HFF-Myc (cell line): ENCODE measurements around the gene NOL4L.

ENCODE experiments used
- DNase-seq: peaks from one replicate; pipeline ENCODE4 v3.0.0-alpha.2; 2011; ENCODE audit warnings: low read depth; ENCODE audit errors: extremely low read depth
- H3K4me3 ChIP-seq: replicated peaks from 2 replicates; pipeline ENCODE4 v1.5.1; 2011; ENCODE audit warnings: low read depth, mild to moderate bottlenecking, control low read depth, low read length
- TF ChIP-seq, protein P1 (sequence below): IDR thresholded peaks from 2 replicates; pipeline ENCODE4 v1.5.1; 2012; ENCODE audit warnings: mild to moderate bottlenecking, low read depth, low read length, control low read depth; ENCODE audit errors: missing control alignments

NOL4L gene

DNA sequence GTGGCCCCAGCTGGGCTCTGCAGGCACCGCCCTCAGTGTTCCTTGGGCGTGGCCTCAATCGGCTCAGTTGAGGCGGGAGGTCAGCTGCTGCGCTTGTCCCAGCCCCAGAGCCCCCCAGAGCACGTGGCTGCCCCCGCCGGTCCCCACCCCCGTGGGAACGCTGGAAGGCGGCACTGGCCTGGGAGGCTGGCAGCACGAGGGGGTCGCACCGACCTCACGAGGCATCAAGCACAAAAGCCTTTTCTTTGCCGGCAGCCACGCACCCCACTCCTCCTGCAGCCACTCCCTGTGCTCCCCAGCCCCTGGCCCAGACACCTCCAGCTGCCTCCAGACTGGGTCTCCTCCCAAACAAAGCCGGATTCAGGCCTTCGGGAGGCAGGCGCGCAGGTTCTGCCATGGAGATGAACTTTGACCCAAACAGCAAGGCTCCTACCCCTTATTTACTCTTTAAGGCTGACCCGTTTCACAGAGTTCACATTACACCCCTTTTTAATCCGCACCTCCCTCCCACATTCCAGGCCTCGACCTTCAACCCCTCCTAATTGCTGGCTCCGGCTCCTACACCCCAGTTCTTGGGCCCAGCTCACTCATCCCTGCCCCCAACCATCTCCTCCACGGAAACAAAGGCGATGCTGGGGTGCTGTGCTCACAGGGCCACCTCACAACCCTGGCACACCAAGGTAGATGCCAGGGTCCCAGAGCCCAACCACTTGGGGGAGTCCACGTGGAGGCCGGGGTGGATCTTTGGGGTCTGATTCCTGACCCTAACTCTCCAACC lies 111.7 kb downstream of the NOL4L start:
- no peak for DNase-seq
- TF ChIP-seq, protein P1, sequence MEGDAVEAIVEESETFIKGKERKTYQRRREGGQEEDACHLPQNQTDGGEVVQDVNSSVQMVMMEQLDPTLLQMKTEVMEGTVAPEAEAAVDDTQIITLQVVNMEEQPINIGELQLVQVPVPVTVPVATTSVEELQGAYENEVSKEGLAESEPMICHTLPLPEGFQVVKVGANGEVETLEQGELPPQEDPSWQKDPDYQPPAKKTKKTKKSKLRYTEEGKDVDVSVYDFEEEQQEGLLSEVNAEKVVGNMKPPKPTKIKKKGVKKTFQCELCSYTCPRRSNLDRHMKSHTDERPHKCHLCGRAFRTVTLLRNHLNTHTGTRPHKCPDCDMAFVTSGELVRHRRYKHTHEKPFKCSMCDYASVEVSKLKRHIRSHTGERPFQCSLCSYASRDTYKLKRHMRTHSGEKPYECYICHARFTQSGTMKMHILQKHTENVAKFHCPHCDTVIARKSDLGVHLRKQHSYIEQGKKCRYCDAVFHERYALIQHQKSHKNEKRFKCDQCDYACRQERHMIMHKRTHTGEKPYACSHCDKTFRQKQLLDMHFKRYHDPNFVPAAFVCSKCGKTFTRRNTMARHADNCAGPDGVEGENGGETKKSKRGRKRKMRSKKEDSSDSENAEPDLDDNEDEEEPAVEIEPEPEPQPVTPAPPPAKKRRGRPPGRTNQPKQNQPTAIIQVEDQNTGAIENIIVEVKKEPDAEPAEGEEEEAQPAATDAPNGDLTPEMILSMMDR: no peak
- H3K4me3 ChIP-seq: peak overlapping the region; percentile 51

- TF ChIP-seq, protein P1: no peak
- no peak for DNase-seq
- no peak overlapping the region for H3K4me3 ChIP-seq
Measured at GRCh38 chr20:32472581-32473207, 112.4 kb downstream of the NOL4L start.

DNA sequence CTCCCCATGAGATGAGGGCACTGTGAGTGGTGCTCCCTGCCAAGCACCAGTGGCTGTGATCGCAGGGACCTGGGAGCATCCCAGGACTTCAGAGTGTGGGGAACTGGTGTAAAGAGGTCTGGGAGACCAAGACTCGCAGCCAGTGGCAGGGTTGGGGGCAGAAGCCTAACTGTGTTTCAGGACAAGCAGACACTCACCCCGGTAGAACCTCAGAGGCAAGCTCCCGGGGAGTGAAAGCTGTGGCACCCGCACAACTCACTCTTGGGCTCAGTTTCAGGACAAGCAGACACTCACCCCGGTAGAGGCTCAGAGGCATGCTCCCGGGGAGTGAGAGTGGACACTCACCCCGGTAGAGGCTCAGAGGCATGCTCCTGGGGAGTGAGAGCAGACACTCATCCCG lies 114.2 kb downstream of the NOL4L start:
- TF ChIP-seq, protein P1: no peak
- no peak for DNase-seq
- H3K4me3 ChIP-seq: no peak overlapping the region

GRCh38 chr20:32470025-32470861 lies 114.9 kb downstream of the NOL4L start:
- DNase-seq: no peak
- H3K4me3 ChIP-seq: no peak overlapping the region
- TF ChIP-seq, protein P1: peak; percentile 57

DNA sequence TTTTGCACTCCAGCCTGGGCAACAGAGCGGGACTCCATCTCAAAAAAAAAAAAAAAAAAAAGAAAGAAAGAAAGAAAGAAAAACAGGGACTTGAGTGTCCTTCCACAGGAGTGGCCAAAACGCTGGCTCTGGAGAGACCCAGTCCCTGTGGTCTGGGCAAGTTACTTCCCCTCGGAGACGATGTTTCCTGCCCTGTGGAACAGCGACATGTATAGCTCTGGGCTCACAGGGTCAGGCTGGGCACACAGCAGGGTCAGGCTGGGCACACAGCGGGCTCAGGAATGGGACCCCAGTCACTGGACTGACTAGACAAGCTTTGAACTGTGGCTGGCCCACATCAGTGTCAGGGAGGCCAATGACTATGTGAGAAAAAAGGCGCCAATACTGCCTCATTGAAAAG lies 116.3 kb downstream of the NOL4L start:
- TF ChIP-seq, protein P1: no peak
- DNase-seq: no peak
- no peak overlapping the region for H3K4me3 ChIP-seq

GRCh38 chr20:32468313-32468640 lies 116.9 kb downstream of the NOL4L start:
- no peak for DNase-seq
- no peak overlapping the region for H3K4me3 ChIP-seq
- TF ChIP-seq, protein P1: no peak
